HG02973 (cell line): ENCODE results near the gene DHRS9.

ENCODE experiments used
- ATAC-seq: cut with Tn5 transposase; IDR thresholded peaks from one replicate; pipeline ENCODE4 v1.9.1; 2021; ENCODE audit warnings: moderate library complexity; ENCODE audit not compliant: unreplicated experiment

Gene DHRS9

GRCh38 chr2:169093535-169093934, 24.2 kb downstream of the DHRS9 start:
- no peak for ATAC-seq

GRCh38 chr2:169094676-169095075, 25.3 kb downstream of the DHRS9 start:
- no peak for ATAC-seq

- no peak for ATAC-seq
Observed at GRCh38 chr2:169095621-169096105, 26.3 kb downstream of the DHRS9 start.

- ATAC-seq: no peak
Observed at GRCh38 chr2:169104848-169105247, 35.5 kb downstream of the DHRS9 start.

GRCh38 chr2:169105476-169105875, 36.1 kb downstream of the DHRS9 start:
- ATAC-seq: no peak

- no peak for ATAC-seq
Observed at GRCh38 chr2:169106134-169106533, 36.8 kb downstream of the DHRS9 start.

- no peak for ATAC-seq
Observed at GRCh38 chr2:169106563-169107545, 37.5 kb downstream of the DHRS9 start.

- ATAC-seq: peak; percentile 82
Observed at GRCh38 chr2:169107645-169108044, 38.3 kb downstream of the DHRS9 start.

- ATAC-seq: no peak
Observed at GRCh38 chr2:169108099-169108884, 38.9 kb downstream of the DHRS9 start.

- ATAC-seq: no peak
Observed at GRCh38 chr2:169109502-169110409, 40.4 kb downstream of the DHRS9 start.

- no peak for ATAC-seq
Observed at GRCh38 chr2:169110419-169110818, 41.1 kb downstream of the DHRS9 start.

- no peak for ATAC-seq
Observed at GRCh38 chr2:169110916-169111315, 41.6 kb downstream of the DHRS9 start.

- ATAC-seq: no peak
Observed at GRCh38 chr2:169112841-169113240, 43.5 kb downstream of the DHRS9 start.

- ATAC-seq: no peak
Observed at GRCh38 chr2:169114056-169114455, 44.7 kb downstream of the DHRS9 start.

GRCh38 chr2:169116327-169116726, 47.0 kb downstream of the DHRS9 start:
- ATAC-seq: no peak

GRCh38 chr2:169116993-169117392, 47.6 kb downstream of the DHRS9 start:
- ATAC-seq: no peak

- ATAC-seq: no peak
Observed at GRCh38 chr2:169118060-169118459, 48.7 kb downstream of the DHRS9 start.

GRCh38 chr2:169119123-169119760, 49.9 kb downstream of the DHRS9 start:
- no peak for ATAC-seq

GRCh38 chr2:169119851-169120250, 50.5 kb downstream of the DHRS9 start:
- no peak for ATAC-seq

- no peak for ATAC-seq
Observed at GRCh38 chr2:169129703-169130243, 60.4 kb downstream of the DHRS9 start.
